AG09319 (cell line): Measurements from ENCODE around the gene KIF5B.
"Not testable (repeated sequence)": the region's sequence is repeated elsewhere in the genome, so short reads cannot be mapped to it uniquely, and the experiment has no call there.

Experiments
- DNase-seq: peaks from one replicate; pipeline ENCODE4 v3.0.0-alpha.2; 2010; ENCODE audit warnings: low read depth; ENCODE audit errors: extremely low read depth
- CTCF ChIP-seq: IDR thresholded peaks from 2 replicates; pipeline ENCODE4 v1.5.1; 2011; ENCODE audit warnings: low read depth, mild to moderate bottlenecking, inconsistent platforms, low read length, moderate library complexity

Gene KIF5B

GRCh38 chr10:31990937-31991336, 65.3 kb downstream of the KIF5B start:
- no peak for DNase-seq
- TF ChIP-seq CTCF: no peak

- DNase-seq: not testable (repeated sequence)
Observed at GRCh38 chr10:31987786-31988185, 68.4 kb downstream of the KIF5B start.

- TF ChIP-seq CTCF: no peak
- DNase-seq: no peak
Observed at GRCh38 chr10:31982111-31982510, 74.1 kb downstream of the KIF5B start.

- TF ChIP-seq CTCF: no peak
Observed at GRCh38 chr10:31980471-31980870, 75.8 kb downstream of the KIF5B start.

GRCh38 chr10:31979071-31979470, 77.2 kb downstream of the KIF5B start:
- not testable (repeated sequence) for DNase-seq

More at GRCh38 chr10:31980471-31980870, 75.8 kb downstream of the KIF5B start:
- no peak for DNase-seq

- no peak for DNase-seq
- TF ChIP-seq CTCF: no peak
Observed at GRCh38 chr10:31978156-31978483, 78.1 kb downstream of the KIF5B start.

GRCh38 chr10:31977440-31978155, 78.6 kb downstream of the KIF5B start:
- DNase-seq: peak; percentile 30

GRCh38 chr10:31975157-31975765, 81.0 kb downstream of the KIF5B start:
- DNase-seq: no peak

More at GRCh38 chr10:31977440-31978155, 78.6 kb downstream of the KIF5B start:
- no peak for TF ChIP-seq CTCF

More at GRCh38 chr10:31975157-31975765, 81.0 kb downstream of the KIF5B start:
- no peak for TF ChIP-seq CTCF
